ENCODE results near the gene BAIAP2. TPM values are rescaled to one million over a fixed set of nuclear protein-coding genes. Genes with fewer than 3 reads are reported as not detected.

BAIAP2 gene
- total RNA-seq, 6 donors from 2014 or later: 90.7 to 231 (median 123) TPM

- ATAC-seq (ENCODE audit: low FRiP score in 2 of 2) (no peak), DNase-seq (no peak)
- Histone ChIP-seq H3K9me3 (no peaks in the 10 kb centered on the region), H3K4me1 (peaks cover 14 to 51% (median 29%) of the 10 kb centered on the region in 4 donors), H3K27me3 (no peaks in the 10 kb centered on the region), H3K36me3 (peaks cover 10 to 57% (median 54%) of the 10 kb centered on the region in 4 donors), H3K4me3 (no peak overlapping the region), H3K27ac (peak overlapping the region in 1 of 4 donors; percentile 30)
- TF ChIP-seq POLR2A (IDR thresholded peaks at IDR 0.05) (no peak), CTCF (IDR thresholded peaks at IDR 0.05) (no peak), POLR2AphosphoS5 (IDR thresholded peaks at IDR 0.05) (no peak)
- WGBS, 2 donors: 92 to 94% methylated on average over 12 to 13 of the region's 13 CpGs
These were observed 39.8 kb upstream of the BAIAP2 start for GRCh38 chr17:80995131-80995530.

- H3K4me3 ChIP-seq: no peak overlapping the region
- 87 to 91% methylated on average over 5 to 25 of the region's 25 CpGs for WGBS, 2 donors
- H3K4me1 ChIP-seq: peaks cover 17 to 47% (median 26%) of the 10 kb centered on the region in 4 donors
- peak in 1 of 2 donors; percentile 76 for DNase-seq
- TF ChIP-seq EP300 (IDR thresholded peaks at IDR 0.05) (no peak), CTCF (IDR thresholded peaks at IDR 0.05) (no peak), POLR2AphosphoS5 (IDR thresholded peaks at IDR 0.05) (no peak), POLR2A (IDR thresholded peaks at IDR 0.05) (no peak)
- H3K36me3 ChIP-seq: peaks cover 10 to 64% (median 57%) of the 10 kb centered on the region in 4 donors
- ATAC-seq (ENCODE audit: low FRiP score in 2 of 2): peak in 1 of 2 donors; percentile 23
- peak overlapping the region in 3 of 4 donors; percentile 27 to 62 (median 48) for H3K27ac ChIP-seq
- H3K27me3 ChIP-seq: no peaks in the 10 kb centered on the region
- H3K9me3 ChIP-seq: no peaks in the 10 kb centered on the region
These were observed 38.3 kb upstream of the BAIAP2 start for GRCh38 chr17:80996422-80997305.

- H3K36me3 ChIP-seq: peaks cover 10 to 64% (median 57%) of the 10 kb centered on the region in 4 donors
- DNase-seq: peak in 1 of 2 donors; percentile 80
- ATAC-seq (ENCODE audit: low FRiP score in 2 of 2): no peak
- no peaks in the 10 kb centered on the region for H3K27me3 ChIP-seq
- no peaks in the 10 kb centered on the region for H3K9me3 ChIP-seq
- WGBS, 2 donors: 91 to 95% methylated on average over 18 to 31 of the region's 32 CpGs
- no peak overlapping the region for H3K4me3 ChIP-seq
- no peak for TF ChIP-seq POLR2A (IDR thresholded peaks at IDR 0.05)
- TF ChIP-seq EP300 (IDR thresholded peaks at IDR 0.05): no peak
- TF ChIP-seq CTCF (IDR thresholded peaks at IDR 0.05): no peak
- TF ChIP-seq POLR2AphosphoS5 (IDR thresholded peaks at IDR 0.05): no peak
- H3K27ac ChIP-seq: peak overlapping the region in 1 of 4 donors; percentile 62
- peaks cover 25 to 51% (median 31%) of the 10 kb centered on the region in 4 donors for H3K4me1 ChIP-seq
These were observed 37.4 kb upstream of the BAIAP2 start for GRCh38 chr17:80997424-80998117.

- ATAC-seq (ENCODE audit: low FRiP score in 2 of 2) (no peak), DNase-seq (no peak)
- peaks cover 10 to 64% (median 57%) of the 10 kb centered on the region in 4 donors for H3K36me3 ChIP-seq
- no peaks in the 10 kb centered on the region for H3K9me3 ChIP-seq
- WGBS, 2 donors: 95 to 97% methylated on average over 16 to 19 of the region's 19 CpGs
- TF ChIP-seq POLR2A (IDR thresholded peaks at IDR 0.05) (no peak), CTCF (IDR thresholded peaks at IDR 0.05) (no peak), POLR2AphosphoS5 (IDR thresholded peaks at IDR 0.05) (no peak), EP300 (IDR thresholded peaks at IDR 0.05) (no peak)
- H3K27ac ChIP-seq: no peak overlapping the region
- no peak overlapping the region for H3K4me3 ChIP-seq
- H3K27me3 ChIP-seq: no peaks in the 10 kb centered on the region
- H3K4me1 ChIP-seq: peaks cover 21 to 51% (median 27%) of the 10 kb centered on the region in 4 donors
These were observed 36.7 kb upstream of the BAIAP2 start for GRCh38 chr17:80998118-80998747.
